HG03159 (cell line): ENCODE results near the gene TICAM1.
A peak's percentile ranks its signal among the peaks of the same experiment; 100 is the strongest.
"Not testable (repeated sequence)": the region's sequence is repeated elsewhere in the genome, so short reads cannot be mapped to it uniquely, and the experiment has no call there.

Experiments
- ATAC-seq: cut with Tn5 transposase; IDR thresholded peaks from one replicate; pipeline ENCODE4 v1.9.1; 2021; ENCODE audit warnings: mild to moderate bottlenecking, moderate library complexity; ENCODE audit not compliant: unreplicated experiment

Gene TICAM1

DNA sequence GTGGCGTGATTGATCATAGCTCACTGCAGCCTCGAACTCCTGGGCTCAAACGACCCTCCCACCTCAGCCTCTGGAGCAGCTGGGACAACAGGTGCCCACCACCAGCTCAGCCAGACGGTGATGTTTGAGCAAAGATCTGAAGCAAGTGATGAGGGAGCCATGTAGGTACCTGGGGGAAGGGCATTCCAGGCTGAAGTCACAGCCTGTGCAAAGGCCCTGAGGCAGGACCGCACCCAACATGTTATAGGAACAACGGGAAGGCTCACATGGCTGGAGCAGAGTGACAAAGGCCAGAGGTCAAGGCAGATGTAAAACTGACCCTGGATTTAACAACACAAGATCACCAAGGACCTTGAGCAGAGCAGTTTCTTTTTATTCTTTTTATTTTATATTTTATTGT is 25.1 kb downstream of the TICAM1 start:
- ATAC-seq = no peak

DNA sequence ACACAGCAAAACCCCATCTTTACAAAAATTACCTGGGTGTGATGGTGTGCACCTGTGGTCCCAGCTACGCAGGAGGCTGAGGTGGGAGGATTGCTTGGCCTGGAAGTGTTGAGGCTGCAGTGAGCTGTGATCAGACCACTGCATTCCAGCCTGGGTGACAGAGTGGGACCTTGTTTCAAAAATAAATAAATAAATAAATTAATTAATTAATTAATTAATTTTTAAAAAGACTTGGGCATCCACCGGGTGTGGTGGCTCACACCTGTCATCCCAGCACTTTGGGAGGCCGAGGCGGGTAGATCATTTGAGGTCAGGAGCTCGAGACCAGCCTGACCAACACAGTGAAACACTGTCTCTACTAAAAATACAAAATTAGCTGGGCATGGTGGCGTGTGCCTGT is 26.4 kb downstream of the TICAM1 start:
- ATAC-seq = not testable (repeated sequence)

DNA sequence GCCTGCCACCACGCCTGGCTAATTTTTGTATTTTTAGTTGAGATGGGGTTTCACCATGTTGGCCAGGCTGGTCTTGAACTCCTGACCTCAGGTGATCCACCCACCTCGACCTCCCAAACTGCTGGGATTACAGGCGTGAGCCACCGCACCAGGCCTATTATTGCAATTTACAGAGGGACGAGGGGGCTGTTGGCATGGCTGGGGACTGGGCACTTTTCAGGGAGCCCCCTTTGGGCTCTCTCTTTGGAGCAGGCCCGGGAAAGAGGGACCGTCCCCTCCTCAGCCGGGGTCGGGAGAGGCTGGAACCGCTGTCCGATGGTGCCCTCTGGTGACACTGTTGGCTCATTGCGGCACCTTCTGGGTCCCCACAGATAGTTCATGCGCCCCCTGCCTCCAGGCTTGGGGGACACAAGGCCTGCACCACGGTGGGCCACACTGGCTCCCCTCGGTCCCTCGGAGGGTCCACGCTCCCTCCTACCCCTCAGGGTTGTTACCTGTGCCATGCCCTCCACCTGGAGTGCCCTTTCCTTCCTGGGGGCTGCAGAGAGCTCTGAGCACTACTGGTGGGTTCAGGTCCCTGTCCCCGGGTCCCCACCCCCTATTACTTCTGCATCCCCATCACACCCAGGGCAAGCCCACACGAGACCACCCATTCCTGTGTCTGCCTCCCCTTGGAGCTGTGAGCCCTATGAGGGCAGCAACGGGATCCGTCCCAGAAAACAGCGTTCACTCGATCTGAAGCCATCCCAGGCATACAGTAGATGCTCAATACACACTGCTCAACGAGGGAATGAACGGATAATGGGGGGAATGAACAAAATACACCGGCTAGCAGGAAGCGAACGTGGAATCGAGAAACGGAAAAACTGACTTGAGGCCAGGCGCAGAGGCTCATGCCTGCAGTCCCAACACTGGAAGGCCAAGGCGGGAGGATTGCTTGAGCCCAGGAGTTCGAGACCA is 27.5 kb downstream of the TICAM1 start:
- no peak for ATAC-seq

DNA sequence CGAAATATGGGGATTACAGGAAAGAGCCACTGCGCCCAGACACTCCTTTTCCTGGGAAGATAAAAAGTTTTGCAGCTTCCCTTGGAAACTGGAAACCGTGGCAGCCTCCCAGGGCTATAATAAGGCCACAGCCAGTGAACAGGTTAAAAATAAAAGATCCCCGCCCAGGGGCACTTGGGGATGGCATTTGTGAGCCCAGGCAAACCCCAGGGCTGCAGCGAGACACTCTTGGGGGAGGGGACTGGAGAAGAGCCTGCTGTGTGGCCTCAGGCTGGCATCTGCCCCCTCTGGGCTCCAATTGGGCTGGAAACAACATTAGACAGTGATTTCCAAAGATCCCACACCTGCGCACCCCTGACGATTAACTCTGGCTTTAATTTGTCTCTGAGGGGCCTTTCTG is 28.8 kb downstream of the TICAM1 start:
- ATAC-seq = no peak

DNA sequence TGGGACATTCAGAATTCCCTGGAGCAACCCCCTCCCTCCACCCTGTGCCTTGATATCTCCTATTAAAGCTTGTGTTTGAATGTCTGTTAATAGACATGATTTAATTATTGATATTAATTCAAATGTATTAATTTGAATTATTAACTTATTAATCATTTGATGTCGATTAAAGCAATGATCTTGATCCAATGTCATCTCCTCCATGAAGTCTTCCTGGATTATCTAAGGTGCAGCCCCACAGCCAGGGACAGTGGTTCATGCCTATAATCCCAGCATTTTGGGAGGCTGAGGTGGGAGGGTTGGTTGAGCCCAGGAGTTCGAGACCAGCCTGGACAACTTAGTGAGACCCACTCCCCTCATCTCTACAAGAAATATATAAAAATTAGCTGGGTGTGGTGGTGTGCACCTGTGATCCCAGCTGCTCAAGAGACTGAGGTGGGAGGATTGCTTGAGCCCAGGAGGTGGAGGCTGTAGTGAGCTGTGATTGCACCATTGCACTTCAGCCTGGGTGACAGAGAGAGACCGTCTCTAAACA is 30.4 kb downstream of the TICAM1 start:
- no peak for ATAC-seq

DNA sequence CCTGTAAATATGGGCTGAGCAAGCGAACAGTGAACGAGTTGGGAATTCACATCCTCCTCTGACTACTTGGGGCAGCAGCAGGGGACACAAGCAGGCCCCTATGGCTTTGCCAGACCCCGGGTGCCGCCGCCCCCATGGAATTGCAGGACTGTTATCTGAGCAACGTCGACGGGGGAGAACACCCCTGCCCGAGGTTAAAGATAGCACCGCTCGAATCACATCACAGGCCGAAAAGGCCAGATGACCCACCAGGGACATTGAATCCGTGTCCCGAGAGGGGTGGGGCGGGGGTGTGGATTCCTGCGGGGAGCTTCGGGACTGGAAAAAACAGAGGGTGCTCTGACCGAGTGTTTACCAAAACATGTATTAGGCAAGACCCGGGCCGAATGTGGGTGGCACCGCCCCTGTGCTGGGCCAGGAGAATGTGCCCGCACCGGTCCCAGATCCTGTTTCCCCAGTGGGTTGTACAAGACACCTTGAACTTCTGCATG is 30.9 kb downstream of the TICAM1 start:
- no peak for ATAC-seq

DNA sequence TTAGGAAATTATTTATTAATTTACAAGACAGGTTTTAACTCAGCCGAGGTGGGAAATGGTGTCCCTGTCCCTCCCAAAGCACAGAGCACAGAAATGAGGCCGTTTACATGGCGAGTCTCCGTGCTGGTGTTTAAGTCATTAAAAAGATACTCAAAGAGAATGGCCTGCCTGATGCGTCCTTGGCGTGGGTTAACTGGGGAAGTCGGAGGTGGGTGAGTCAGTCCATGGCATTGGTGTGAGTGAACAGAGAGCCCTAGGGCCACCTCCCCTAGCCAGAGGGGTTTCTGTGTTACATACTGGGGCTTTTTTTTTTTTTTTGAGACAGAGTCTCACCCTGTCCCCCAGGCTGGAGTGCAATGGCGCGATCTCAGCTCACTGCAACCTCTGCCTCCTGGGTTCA is 36.1 kb downstream of the TICAM1 start:
- no peak for ATAC-seq

DNA sequence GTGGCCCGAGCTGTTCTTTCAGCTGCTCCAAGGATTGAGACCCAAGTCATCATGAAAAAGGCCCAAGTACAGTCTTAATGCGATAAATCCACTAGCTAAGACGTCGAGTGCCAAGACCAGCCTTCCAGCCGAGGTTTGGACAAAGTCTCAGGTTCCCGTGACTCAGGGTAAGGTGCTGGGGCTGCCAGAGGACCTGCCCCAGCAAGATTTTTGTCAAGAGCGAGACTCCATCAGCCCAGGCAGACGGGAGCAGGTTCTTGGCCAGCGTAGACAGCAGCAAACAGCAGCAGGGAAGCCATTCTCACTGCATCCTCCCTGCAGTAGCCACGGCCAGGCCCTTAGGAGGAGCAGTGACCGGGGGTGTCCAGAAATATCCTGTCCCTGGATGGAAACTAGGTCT is 36.5 kb downstream of the TICAM1 start:
- no peak for ATAC-seq

DNA sequence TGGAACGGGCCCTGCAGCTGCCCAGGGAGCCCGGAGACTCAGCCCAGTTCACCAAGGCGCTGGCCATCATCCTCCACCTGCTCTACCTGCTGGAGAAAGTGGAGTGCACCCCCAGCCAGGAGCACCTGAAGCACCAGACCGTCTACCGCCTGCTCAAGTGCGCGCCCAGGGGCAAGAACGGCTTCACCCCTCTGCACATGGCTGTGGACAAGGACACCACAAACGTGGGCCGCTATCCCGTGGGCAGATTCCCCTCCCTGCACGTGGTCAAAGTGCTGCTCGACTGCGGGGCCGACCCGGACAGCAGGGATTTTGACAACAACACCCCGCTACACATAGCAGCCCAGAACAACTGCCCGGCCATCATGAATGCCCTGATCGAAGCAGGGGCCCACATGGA is 38.2 kb downstream of the TICAM1 start:
- not testable (repeated sequence) for ATAC-seq

DNA sequence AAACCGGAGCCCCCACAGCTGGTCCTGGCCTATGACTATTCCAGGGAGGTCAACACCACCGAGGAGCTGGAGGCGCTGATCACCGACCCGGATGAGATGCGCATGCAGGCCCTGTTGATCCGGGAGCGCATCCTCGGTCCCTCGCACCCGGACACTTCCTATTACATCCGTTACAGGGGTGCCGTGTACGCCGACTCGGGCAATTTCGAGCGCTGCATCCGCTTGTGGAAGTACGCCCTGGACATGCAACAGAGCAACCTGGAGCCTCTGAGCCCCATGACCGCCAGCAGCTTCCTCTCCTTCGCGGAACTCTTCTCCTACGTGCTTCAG is 38.7 kb downstream of the TICAM1 start:
- not testable (repeated sequence) for ATAC-seq

DNA sequence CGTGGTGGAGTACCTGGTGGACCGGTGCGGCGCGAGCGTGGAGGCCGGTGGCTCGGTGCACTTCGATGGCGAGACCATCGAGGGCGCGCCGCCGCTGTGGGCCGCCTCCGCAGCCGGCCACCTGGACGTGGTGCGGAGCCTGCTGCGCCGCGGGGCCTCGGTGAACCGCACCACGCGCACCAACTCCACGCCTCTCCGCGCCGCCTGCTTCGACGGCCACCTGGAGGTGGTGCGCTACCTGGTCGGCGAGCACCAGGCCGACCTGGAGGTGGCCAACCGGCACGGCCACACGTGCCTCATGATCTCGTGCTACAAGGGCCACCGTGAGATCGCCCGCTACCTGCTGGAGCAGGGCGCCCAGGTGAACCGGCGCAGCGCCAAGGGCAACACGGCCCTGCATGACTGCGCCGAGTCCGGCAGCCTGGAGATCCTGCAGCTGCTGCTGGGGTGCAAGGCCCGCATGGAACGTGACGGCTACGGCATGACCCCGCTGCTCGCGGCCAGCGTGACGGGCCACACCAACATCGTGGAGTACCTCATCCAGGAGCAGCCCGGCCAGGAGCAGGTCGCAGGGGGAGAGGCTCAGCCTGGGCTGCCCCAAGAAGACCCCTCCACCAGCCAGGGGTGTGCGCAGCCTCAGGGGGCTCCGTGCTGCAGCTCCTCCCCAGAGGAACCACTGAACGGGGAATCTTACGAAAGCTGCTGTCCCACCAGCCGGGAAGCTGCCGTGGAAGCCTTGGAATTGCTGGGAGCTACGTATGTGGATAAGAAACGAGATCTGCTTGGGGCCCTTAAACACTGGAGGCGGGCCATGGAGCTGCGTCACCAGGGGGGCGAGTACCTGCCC is 39.3 kb downstream of the TICAM1 start:
- not testable (repeated sequence) for ATAC-seq

DNA sequence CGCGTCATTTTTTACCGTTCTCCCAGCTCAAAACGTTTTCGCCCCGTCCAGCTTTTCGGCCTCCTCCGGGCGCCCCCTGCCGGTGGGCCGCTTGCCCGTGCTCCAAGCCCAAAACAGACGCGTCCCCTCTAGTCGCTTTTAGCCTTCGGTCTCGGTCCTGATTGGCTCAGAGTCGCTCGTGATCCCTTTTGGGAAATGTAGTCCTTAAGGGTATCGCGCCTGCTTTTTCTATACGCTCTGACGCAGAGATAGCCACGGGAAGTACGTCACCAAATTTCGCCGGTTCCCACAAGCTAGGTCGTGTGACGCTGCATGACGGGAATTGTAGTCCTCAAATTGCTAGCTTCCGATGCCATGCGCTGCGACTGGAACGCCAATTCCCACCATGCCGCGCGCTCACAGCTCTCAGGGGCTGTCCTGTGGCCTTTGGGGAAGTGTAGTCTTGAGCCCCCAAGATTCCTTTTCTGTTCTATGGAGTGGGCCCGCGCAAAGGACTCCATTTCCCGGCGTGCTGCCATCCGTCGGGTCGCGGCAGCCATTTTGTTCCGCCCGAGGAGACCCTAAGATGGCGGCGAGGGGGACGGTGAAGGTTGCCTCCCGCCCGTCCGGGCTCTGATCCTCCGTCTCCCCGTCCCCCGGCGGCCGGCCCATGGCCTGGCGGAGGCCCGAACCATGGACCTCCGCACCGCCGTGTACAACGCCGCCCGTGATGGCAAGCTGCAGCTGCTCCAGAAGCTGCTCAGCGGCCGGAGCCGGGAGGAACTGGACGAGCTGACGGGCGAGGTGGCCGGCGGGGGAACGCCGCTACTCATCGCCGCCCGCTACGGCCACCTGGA is 40.1 kb downstream of the TICAM1 start, which contains the start of gene FEM1A:
Gene FEM1A (plus strand): TSS at position 552 of the 836 bp plus-strand sequence. CDS start 121 bp downstream, at position 673.
- peak; percentile 92 for ATAC-seq

DNA sequence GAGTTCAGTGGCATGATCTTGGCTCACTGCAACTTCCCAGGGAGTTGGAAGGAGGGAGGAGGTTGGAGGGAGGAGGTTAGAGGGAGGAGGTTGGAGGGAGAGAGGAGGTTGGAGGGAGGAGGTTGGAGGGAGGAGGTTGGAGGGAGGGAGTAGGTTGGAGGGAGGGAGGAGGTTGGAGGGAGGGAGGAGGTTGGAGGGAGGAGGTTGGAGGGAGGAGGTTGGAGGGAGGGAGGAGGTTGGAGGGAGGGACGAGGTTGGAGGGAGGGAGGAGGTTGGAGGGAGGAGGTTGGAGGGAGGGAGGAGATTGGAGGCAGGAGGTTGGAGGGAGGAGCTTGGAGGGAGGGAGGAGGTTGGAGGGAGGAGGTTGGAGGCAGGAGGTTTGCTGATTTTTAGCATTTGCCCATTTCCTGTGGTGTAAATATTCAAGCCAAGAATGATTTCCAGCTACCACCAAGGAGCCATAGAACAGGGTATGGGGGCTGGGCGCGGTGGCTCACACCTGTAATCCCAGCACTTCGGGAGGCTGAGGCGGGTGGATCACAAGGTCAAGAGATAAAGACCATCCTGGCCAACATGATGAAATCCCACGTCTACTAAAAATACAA is 45.0 kb downstream of the TICAM1 start:
- ATAC-seq = not testable (repeated sequence)

DNA sequence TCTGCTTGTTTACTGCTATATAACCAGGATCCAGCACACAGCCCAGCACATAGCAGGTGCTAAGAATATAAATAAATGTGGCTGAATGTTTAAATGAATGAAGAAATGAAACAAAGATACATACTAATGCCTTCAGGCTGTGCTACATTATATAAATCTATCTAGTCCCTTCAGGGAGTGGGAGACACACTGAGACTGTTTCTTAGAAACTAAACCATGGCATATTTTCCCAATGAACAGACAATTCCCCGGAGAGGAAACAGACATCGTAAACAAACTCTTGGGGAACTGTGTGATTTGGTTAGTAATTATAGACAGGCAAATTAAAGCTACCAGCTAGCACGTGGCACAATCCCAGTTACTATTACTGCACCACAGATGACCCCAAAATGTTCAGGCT is 49.7 kb downstream of the TICAM1 start:
- no peak for ATAC-seq

DNA sequence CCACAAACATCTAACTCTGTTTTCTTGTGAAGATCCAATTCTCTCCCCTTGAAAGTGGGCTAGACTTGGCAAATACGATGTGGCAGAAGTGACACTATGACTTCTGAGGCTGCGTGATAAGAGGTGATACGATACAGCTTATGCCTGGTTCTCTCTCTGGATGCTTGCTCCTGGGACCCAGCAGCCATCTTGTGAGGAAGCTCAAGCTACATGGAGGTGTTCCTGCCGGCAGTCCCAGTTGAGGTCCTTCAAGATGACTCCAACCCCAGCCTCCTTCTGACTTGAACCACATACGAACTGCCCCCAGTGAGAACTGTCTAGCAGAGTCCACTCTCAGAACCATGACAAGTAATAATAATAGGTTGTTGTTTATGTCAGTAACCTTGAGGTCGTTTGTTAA is 50.7 kb downstream of the TICAM1 start:
- no peak for ATAC-seq

DNA sequence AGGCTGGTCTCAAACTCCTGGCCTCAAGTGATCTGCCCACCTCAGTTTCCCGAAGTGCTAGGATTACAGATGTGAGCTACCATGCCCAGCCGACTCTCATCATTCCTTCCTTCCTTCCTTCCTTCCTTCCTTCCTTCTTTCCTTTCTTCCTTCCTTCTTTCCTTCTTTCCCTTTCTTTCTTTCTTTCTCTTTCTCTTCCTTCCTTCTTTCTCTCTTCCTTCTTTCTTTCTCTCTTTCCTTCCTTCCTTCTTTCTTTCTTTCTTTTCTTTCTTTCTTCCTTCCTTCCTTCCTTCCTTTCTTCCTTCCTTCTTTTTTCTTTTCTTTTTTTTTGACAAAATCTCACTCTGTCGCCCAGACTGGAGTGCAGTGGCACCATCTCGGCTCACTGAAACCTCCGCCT is 53.4 kb downstream of the TICAM1 start:
- ATAC-seq = not testable (repeated sequence)

DNA sequence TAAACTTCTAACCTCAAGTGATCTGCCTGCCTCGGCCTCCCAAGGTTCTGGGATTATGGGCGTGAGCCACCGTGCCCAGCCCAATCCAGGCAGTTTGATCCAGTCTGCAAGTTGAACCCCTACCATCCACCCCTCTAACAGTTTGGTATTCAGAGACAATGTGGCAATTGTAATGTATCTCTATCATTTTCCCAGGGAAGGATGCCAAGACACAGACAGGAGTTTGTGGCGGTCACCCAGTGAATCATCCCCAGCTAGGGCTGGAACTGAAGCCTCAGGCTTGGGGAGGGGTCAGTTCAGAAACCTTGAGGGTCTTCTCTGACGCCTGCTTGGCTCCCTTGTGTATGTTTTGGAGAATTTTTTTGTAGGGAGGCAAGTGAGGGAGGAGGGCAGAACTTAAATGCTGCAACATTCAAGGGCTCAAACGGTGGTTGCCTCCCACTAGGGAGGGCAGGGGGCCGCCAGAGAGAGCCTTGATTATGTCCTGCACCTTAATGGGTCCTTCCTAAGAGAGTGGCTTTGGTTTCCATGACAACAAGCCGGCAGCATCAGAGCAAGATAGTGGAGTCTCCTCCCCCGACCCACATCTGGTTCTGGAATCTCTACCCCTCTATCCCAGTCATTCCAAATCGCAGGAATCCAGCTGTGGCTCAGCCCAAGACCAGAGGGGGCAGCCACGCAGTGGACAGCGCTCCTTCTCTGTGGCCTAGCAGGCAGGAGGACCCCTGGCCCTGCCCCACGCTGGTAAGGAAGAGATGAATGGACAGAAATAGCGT is 54.9 kb downstream of the TICAM1 start:
- no peak for ATAC-seq

DNA sequence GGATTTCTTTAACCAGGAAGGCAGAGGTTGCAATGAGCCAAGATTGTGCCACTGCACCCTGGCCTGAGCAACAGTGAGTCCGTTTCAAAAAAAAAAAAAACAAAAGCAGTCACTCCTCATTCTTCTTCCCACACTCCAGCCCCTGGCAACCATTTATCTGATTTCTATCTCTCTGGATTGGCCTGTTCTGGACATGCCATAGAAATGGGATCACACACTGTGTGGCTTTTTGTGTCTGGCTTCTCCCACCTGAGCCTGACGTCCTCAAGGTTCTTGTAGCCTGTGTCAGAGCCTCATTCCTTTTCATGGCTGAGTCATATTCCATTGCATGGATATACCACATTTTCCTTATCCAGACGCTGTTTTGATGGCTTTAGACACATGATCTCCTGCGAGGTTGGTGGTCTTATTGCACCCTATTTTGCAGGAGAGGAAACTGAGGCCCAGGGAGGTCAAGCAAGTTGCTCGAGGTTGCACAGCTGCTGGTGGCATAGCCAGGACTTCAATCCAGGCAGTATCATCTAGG is 55.8 kb downstream of the TICAM1 start:
- no peak for ATAC-seq

DNA sequence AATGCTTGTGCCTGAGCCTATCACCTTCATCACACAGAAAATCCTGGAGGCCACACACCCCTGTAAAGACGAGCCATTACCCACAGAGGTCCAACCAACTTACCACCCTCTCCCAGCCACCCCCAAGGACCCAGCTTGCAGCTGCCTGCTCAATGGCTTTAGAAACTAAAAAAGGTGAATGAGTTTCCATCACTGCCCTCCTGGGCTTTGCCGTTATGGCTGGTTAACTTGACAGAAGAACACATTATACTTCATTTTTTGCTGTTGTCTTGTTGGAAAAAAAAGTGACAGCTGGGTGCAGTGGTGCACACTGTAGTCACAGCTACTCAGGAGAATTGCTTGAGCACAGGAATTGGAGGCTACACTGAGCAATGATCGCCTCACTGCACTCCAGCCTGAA is 57.4 kb downstream of the TICAM1 start:
- no peak for ATAC-seq
